H9 (cell line): Measurements from ENCODE around the gene COL28A1. TPM values are rescaled to one million over a fixed set of nuclear protein-coding genes. Genes with fewer than 3 reads are reported as not detected.

Experiments used
- DNase-seq: peaks from one replicate; pipeline ENCODE4 v3.0.0-alpha.2; 2017
- H2AFZ ChIP-seq: one replicate; pipeline ENCODE4 v1.6.1; 2013; ENCODE audit warnings: mild to moderate bottlenecking, low read length, control low read depth, moderate library complexity
- H2AK5ac ChIP-seq: 2 replicates; pipeline ENCODE4 v1.6.1; 2013; ENCODE audit warnings: low read length, control low read depth, mixed read lengths; ENCODE audit not compliant: insufficient read length
- H2BK120ac ChIP-seq: one replicate; pipeline ENCODE4 v1.6.1; 2013; ENCODE audit warnings: low read depth, mild to moderate bottlenecking, low read length, control low read depth, inconsistent platforms; ENCODE audit not compliant: poor library complexity, severe bottlenecking
- H2BK12ac ChIP-seq: 2 replicates; pipeline ENCODE4 v1.6.1; 2013; ENCODE audit warnings: low read length, control low read depth, mixed read lengths, low read depth; ENCODE audit not compliant: insufficient read length
- H2BK15ac ChIP-seq: 2 replicates; pipeline ENCODE4 v1.6.1; 2013; ENCODE audit warnings: low read depth, low read length, control low read depth
- H2BK20ac ChIP-seq: one replicate; pipeline ENCODE4 v1.6.1; 2013; ENCODE audit warnings: low read depth, mild to moderate bottlenecking, low read length, control low read depth, inconsistent platforms; ENCODE audit not compliant: poor library complexity, severe bottlenecking
- H2BK5ac ChIP-seq: 2 replicates; pipeline ENCODE4 v1.6.1; 2013; ENCODE audit warnings: low read length, control low read depth, mixed read lengths; ENCODE audit not compliant: insufficient read length
- H3K14ac ChIP-seq: 2 replicates; pipeline ENCODE4 v1.6.1; 2013; ENCODE audit warnings: low read length, control low read depth; ENCODE audit not compliant: insufficient read depth
- H3K18ac ChIP-seq: 2 replicates; pipeline ENCODE4 v1.6.1; 2013; ENCODE audit warnings: low read depth, mild to moderate bottlenecking, mixed read lengths, low read length, control low read depth; ENCODE audit not compliant: insufficient read length
- H3K23ac ChIP-seq: 2 replicates; pipeline ENCODE4 v1.6.1; 2013; ENCODE audit warnings: low read length, control low read depth, mixed read lengths, low read depth; ENCODE audit not compliant: insufficient read length
- H3K23me2 ChIP-seq: 2 replicates; pipeline ENCODE4 v1.6.1; 2013; ENCODE audit warnings: low read depth, mild to moderate bottlenecking, mixed read lengths, low read length, control low read depth; ENCODE audit not compliant: insufficient read length, poor library complexity, severe bottlenecking
- H3K27ac ChIP-seq: 2 replicates; pipeline ENCODE4 v1.5.1; 2013; ENCODE audit warnings: low read length, control low read depth, mixed read lengths, low read depth; ENCODE audit not compliant: insufficient read length
- H3K27me3 ChIP-seq: 2 replicates; pipeline ENCODE4 v1.6.1; 2013; ENCODE audit warnings: low read length, control low read depth, inconsistent platforms; ENCODE audit not compliant: insufficient read depth
- H3K4ac ChIP-seq: 2 replicates; pipeline ENCODE4 v1.6.1; 2013; ENCODE audit warnings: low read depth, mild to moderate bottlenecking, control low read depth, inconsistent platforms, low read length, moderate library complexity
- H3K4me1 ChIP-seq: 2 replicates; pipeline ENCODE4 v1.6.1; 2013; ENCODE audit warnings: low read length, control low read depth, inconsistent platforms; ENCODE audit not compliant: insufficient read depth
- H3K4me2 ChIP-seq: 2 replicates; pipeline ENCODE4 v1.6.1; 2013; ENCODE audit warnings: low read length, control low read depth, mixed read lengths; ENCODE audit not compliant: insufficient read length, insufficient read depth
- H3K56ac ChIP-seq: 2 replicates; pipeline ENCODE4 v1.6.1; 2013; ENCODE audit warnings: low read depth, mild to moderate bottlenecking, mixed read lengths, low read length, control low read depth; ENCODE audit not compliant: insufficient read length
- H3K79me1 ChIP-seq: 2 replicates; pipeline ENCODE4 v1.6.1; 2013; ENCODE audit warnings: low read depth, mild to moderate bottlenecking, moderate library complexity, low read length, control low read depth, inconsistent platforms; ENCODE audit not compliant: insufficient read depth, poor library complexity, severe bottlenecking
- H3K79me2 ChIP-seq: 2 replicates; pipeline ENCODE4 v1.6.1; 2013; ENCODE audit warnings: low read length, control low read depth, inconsistent platforms; ENCODE audit not compliant: insufficient read depth
- H3K9ac ChIP-seq: 2 replicates; pipeline ENCODE4 v1.6.1; 2013; ENCODE audit warnings: low read length, control low read depth, mixed read lengths; ENCODE audit not compliant: insufficient read length; ENCODE audit errors: extremely low read depth
- H3K9me3 ChIP-seq: one replicate; pipeline ENCODE4 v1.6.1; 2013; ENCODE audit warnings: low read depth, low read length, inconsistent platforms; ENCODE audit not compliant: control insufficient read depth
- H3T11ph ChIP-seq: one replicate; pipeline ENCODE4 v1.6.1; 2013; ENCODE audit warnings: mild to moderate bottlenecking, low read length, control low read depth, inconsistent platforms
- H4K20me1 ChIP-seq: one replicate; pipeline ENCODE4 v1.6.1; 2013; ENCODE audit not compliant: control insufficient read depth, insufficient read length, insufficient read depth
- H4K5ac ChIP-seq: 2 replicates; pipeline ENCODE4 v1.6.1; 2013; ENCODE audit warnings: low read depth, mild to moderate bottlenecking, mixed read lengths, low read length, control low read depth; ENCODE audit not compliant: insufficient read length
- H4K8ac ChIP-seq: replicated peaks from 2 replicates; pipeline ENCODE4 v1.6.1; 2013; ENCODE audit warnings: low read length, control low read depth, mixed read lengths, low read depth; ENCODE audit not compliant: insufficient read length
- H4K91ac ChIP-seq: 2 replicates; pipeline ENCODE4 v1.6.1; 2013; ENCODE audit warnings: low read depth, mild to moderate bottlenecking, moderate library complexity, mixed read lengths, low read length, control low read depth; ENCODE audit not compliant: insufficient read length
- H3K27ac Mint-ChIP-seq, 3 experiments: 2 replicates in 2 of 3; 3 replicates in 1 of 3; pipeline ENCODE4 v1.8.0; 2020 to 2021; ENCODE audit warnings: mixed read lengths in 3 of 3, mild to moderate bottlenecking in 1 of 3, moderate library complexity in 1 of 3
- H3K27me3 Mint-ChIP-seq: 2 replicates; pipeline ENCODE4 v1.8.0; 2021; ENCODE audit warnings: low read depth, mild to moderate bottlenecking, moderate library complexity, mixed read lengths
- H3K36me3 Mint-ChIP-seq, 3 experiments: 2 replicates in 2 of 3; 3 replicates in 1 of 3; pipeline ENCODE4 v1.8.0; 2020 to 2021; ENCODE audit warnings: low read depth in 3 of 3, mixed read lengths in 3 of 3; ENCODE audit not compliant: insufficient read depth in 1 of 3
- H3K4me1 Mint-ChIP-seq, 2 experiments: 2 replicates each; pipeline ENCODE4 v1.8.0; 2020; ENCODE audit warnings: mixed read lengths in 2 of 2
- H3K4me3 Mint-ChIP-seq, 2 experiments: 2 replicates in 1 of 2; 3 replicates in 1 of 2; pipeline ENCODE4 v1.8.0; 2020 to 2021; ENCODE audit warnings: mild to moderate bottlenecking in 2 of 2, mixed read lengths in 2 of 2, moderate library complexity in 1 of 2
- H3K9me3 Mint-ChIP-seq, 2 experiments: 2 replicates in 1 of 2; 3 replicates in 1 of 2; pipeline ENCODE4 v1.8.0; 2020; ENCODE audit warnings: mild to moderate bottlenecking in 2 of 2, mixed read lengths in 2 of 2, moderate library complexity in 1 of 2
- WGBS: extraction: QIAGEN DNeasy Blood & Tissue Kit; methylation state at CpG from one replicate; pipeline ENCODE4 v1.1.7; 2013; ENCODE audit warnings: missing lambda C conversion rate, low lambda C conversion rate, mixed read lengths; ENCODE audit not compliant: insufficient read length; ENCODE audit errors: extremely low coverage; 5-methylcytosine and 5-hydroxymethylcytosine counted together
- total RNA-seq: library from RNA; stranded (reverse); gene quantifications from 2 replicates; pipeline ENCODE4 v1.2.1, GENCODE V29; 2021
- TF ChIP-seq, protein P1 (sequence below): fragments of 200-600 bp; sonication (generic); conservative IDR thresholded peaks from 3 replicates; pipeline ENCODE4 v1.8.0; 2021; ENCODE audit warnings: antibody characterized with exemption, mild to moderate bottlenecking

COL28A1 gene
- total RNA-seq, 1 experiment from 2014 or later = 0.66 TPM

DNA sequence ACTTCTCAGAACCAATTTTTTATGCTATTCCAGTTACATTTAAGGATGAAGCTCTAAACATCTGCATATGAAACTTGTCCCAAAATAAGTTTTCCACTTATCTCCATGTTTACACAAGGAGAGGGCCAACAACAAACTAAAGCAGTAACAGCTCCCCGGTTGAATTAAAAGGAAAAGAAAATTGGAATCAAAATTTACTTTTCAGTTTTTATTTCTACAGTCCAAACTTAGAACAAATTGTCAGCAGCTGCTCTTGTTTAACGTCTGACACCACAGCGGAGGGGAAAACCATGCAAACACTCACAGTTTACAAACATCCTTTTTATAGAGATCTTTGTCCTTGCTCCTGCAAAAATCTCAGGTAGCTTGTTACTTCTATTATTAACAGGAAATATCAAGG, 101.3 kb downstream of the COL28A1 start:
- H2BK120ac ChIP-seq = no peak overlapping the region
- H3K23me2 ChIP-seq = no peaks in the 10 kb centered on the region
- WGBS = no CpG with 5 or more reads among the region's 3 CpGs

More for the DNA sequence above, 101.3 kb downstream of the COL28A1 start:
- no peak for DNase-seq
- H2BK5ac ChIP-seq = no peak overlapping the region
- TF ChIP-seq, protein P1, sequence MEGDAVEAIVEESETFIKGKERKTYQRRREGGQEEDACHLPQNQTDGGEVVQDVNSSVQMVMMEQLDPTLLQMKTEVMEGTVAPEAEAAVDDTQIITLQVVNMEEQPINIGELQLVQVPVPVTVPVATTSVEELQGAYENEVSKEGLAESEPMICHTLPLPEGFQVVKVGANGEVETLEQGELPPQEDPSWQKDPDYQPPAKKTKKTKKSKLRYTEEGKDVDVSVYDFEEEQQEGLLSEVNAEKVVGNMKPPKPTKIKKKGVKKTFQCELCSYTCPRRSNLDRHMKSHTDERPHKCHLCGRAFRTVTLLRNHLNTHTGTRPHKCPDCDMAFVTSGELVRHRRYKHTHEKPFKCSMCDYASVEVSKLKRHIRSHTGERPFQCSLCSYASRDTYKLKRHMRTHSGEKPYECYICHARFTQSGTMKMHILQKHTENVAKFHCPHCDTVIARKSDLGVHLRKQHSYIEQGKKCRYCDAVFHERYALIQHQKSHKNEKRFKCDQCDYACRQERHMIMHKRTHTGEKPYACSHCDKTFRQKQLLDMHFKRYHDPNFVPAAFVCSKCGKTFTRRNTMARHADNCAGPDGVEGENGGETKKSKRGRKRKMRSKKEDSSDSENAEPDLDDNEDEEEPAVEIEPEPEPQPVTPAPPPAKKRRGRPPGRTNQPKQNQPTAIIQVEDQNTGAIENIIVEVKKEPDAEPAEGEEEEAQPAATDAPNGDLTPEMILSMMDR = no peak
- H2AK5ac ChIP-seq = no peak overlapping the region
- H3K27ac Mint-ChIP-seq = peak overlapping the region in 2 of 3 experiments; percentile 41 to 76; a peak in 1 of 7 replicates
- H3K4ac ChIP-seq = no peak overlapping the region
- no peaks in the 10 kb centered on the region for H3K9me3 Mint-ChIP-seq
- H3K27ac ChIP-seq = no peak overlapping the region
- no peaks in the 10 kb centered on the region for H3K79me2 ChIP-seq
- H3K9me3 ChIP-seq = no peaks in the 10 kb centered on the region
- H4K91ac ChIP-seq = no peak overlapping the region
- no peaks in the 10 kb centered on the region for H4K20me1 ChIP-seq
- H2BK15ac ChIP-seq = no peak overlapping the region
- no peaks in the 10 kb centered on the region for H3K27me3 ChIP-seq
- H3K23ac ChIP-seq = no peak overlapping the region
- no peak overlapping the region for H3T11ph ChIP-seq
- no peak overlapping the region for H3K56ac ChIP-seq
- no peak overlapping the region for H3K4me2 ChIP-seq
- no peak overlapping the region for H4K8ac ChIP-seq
- H4K5ac ChIP-seq = no peak overlapping the region
- no peaks in the 10 kb centered on the region for H3K4me1 ChIP-seq
- no peak overlapping the region for H3K14ac ChIP-seq
- no peak overlapping the region for H3K18ac ChIP-seq
- H3K27me3 Mint-ChIP-seq = no peaks in the 10 kb centered on the region
- H2BK12ac ChIP-seq = no peak overlapping the region
- H3K36me3 Mint-ChIP-seq = no peaks in the 10 kb centered on the region; a peak in 1 of 7 replicates
- no peaks in the 10 kb centered on the region for H3K79me1 ChIP-seq
- H3K9ac ChIP-seq = no peak overlapping the region
- no peak overlapping the region for H2AFZ ChIP-seq
- no peak overlapping the region for H3K4me3 Mint-ChIP-seq
- H3K4me1 Mint-ChIP-seq = peaks cover 12 to 19% of the 10 kb centered on the region in 2 experiments
- no peak overlapping the region for H2BK20ac ChIP-seq
